Stimulated activated CD4-positive, alpha-beta T cell treated with anti-CD3 and anti-CD28 coated beads, Interleukin-15, amount 100 ng/mL, for 1 hour (primary cell): Measurements from ENCODE around the gene TRPM6.

ENCODE experiments used
- DNase-seq, 2 donors: peaks; one replicate each; pipeline ENCODE4 v3.0.0-alpha.2; 2020; ENCODE audit warnings: low read depth in 1 of 2, low spot score in 1 of 2

The TRPM6 gene

GRCh38 chr9:74777136-74777879 lies 110.4 kb downstream of the TRPM6 start:
- peak; percentile 35 to 42 for DNase-seq

GRCh38 chr9:74775396-74775795 lies 112.3 kb downstream of the TRPM6 start:
- DNase-seq: no peak

GRCh38 chr9:74773886-74774479 lies 113.7 kb downstream of the TRPM6 start:
- peak in 1 of 2 donors; percentile 51 for DNase-seq

DNA sequence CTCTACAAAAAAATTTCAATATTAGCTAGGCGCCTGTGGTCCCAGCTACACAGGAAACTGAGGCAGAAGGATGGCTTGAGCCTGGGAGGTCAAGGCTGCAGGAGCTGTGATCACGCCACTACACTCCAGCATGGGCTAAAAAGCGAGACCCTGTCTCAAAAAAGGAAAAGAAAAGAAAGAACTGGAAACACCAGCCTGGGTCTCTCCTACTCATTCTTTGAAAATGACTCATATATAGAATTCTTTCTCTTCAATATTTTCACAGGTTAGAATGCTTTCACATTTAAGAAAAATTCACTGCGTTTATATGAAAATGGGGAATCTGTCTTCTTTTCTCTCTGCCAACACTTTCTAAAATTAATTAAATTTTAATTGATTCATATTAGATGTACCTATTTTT lies 115.6 kb downstream of the TRPM6 start:
- no peak for DNase-seq

- DNase-seq: no peak
Measured at GRCh38 chr9:74771672-74772071, 116.0 kb downstream of the TRPM6 start.

GRCh38 chr9:74771262-74771585 lies 116.5 kb downstream of the TRPM6 start:
- DNase-seq: no peak

GRCh38 chr9:74770508-74771261 lies 117.0 kb downstream of the TRPM6 start:
- peak in 1 of 2 donors; percentile 21 for DNase-seq

DNA sequence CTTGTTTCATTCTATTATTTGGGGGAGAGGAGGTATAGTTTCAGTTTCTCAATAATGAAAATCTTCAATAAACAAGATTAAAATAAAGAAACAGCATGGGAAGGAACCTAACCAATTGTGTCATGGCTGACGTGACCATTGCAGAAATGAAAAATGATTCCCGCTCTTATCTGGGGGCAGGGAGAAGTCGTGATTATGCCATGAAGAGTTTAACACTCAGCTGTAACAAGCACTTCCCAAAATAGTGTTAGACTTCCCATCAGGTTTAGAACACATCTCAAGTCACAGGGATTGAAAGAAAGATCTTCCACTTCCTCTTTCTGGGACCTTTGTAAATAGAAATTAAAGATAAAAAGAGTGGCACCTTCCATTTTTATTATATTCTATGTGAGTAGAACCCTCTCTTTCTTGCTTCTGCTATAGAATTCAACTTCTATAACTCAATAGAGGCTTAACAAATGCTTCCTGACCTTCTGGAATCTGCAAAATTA lies 122.2 kb downstream of the TRPM6 start:
- DNase-seq: no peak

GRCh38 chr9:74762950-74763349 lies 124.8 kb downstream of the TRPM6 start:
- no peak for DNase-seq

GRCh38 chr9:74760031-74760700 lies 127.6 kb downstream of the TRPM6 start:
- no peak for DNase-seq

GRCh38 chr9:74755999-74756398 lies 131.7 kb downstream of the TRPM6 start:
- DNase-seq: no peak

- no peak for DNase-seq
Measured at GRCh38 chr9:74755355-74755754, 132.4 kb downstream of the TRPM6 start.

DNA sequence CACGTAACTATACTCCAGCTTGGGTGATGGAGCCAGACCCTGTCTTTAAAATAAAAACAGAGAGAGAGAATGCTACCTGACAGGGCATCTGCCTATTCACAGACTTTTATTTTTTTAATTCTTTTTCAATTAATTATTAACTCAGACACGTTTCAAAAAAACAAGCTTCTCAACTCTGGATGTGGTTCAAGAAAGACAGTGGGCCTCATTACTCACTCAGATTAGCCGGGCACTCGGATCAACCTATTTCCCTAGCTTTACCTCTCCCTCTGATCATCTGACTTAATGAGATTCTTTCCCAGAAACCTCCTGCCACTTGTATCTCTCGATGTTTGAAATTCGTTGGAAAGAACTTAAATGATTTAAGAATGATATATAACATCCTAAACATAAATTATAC lies 134.1 kb downstream of the TRPM6 start:
- DNase-seq: no peak

DNA sequence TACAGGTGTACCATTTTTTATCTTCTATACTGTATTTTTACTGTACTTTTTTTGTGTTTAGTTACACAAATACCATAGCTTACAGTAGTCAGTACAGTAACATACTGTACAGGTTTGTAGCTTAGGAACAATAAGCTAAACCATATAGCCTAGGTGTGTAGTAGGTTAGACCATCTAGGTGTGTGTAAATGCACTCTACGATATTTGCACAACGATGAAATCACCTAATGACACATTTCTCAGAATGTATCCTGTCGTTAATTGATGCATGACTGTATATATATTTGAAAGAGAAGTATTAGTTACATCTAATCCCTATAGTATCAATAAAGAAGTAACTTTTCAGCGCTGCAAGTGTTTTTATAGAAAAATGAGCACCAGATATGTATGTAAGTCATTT lies 138.8 kb downstream of the TRPM6 start:
- DNase-seq: no peak

DNA sequence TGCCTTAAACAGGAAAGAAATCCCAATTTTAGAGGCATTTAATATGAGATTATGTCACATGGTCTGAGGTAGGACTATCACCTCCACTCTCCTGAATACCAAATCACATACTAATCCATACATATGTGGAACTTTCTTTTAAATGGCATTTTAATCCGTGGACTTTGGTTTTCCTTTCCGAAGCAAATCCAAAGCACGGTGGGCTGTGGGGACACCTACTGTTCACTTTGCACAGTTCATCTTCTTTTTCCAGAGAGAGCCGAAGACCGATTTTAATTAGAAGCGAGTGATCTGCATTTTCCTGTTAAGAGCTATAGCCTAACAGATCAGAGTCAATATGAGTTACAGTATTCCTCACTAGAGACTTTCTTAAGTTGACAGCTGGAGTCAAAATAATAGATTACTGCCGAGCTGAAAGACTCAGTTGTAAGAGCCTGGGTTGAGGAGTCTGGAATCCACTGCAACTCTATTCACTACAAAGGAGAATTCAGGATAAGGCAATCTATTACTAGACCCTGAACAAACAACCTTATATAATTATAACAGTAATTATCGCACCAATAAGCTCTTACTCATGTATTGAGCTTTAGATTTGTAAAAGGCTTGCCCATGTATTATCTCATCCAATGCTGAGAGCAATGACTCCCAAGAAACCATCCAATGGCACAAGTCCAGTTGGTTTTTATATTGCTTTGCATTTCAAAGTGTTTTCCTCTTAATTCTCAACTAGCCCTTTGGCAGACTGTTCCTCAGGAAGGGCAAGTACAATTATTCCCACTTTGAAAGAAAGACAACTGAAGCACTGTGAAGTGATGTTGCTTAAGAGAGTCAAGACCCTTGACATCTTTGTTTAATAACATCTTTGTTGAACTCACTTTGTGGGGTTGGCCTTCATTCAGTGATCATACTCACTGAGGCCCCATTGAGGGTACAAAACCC lies 144.7 kb downstream of the TRPM6 start:
- DNase-seq: no peak

DNA sequence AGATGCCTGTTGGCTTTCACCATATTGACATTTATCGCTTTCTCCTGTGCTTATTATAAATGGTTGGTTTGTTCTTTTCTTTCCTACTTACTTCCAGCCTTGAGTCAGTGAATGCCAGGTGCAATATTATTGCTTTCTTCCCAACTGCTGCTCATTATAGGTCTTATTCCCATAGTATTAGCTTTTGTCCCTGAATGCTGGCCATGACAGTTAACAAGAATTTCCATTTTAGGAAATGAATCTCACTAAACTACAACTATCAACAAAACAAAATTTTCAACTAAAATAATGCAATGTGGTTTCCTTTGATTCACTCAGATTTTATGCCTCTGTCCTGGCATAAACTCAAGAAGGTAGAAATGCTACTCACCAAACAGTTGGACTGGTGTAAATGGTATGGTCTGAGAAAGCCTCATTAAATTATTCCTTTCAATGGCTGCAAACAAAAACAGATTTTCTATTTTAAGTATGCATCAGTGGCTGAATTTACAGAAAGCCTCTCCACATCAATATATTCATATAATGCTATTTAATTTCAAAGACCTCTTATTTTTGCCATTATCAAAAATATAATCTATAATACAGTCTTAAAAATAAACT lies 145.4 kb downstream of the TRPM6 start:
- DNase-seq: no peak

GRCh38 chr9:74736646-74737045 lies 151.1 kb downstream of the TRPM6 start:
- DNase-seq: no peak

DNA sequence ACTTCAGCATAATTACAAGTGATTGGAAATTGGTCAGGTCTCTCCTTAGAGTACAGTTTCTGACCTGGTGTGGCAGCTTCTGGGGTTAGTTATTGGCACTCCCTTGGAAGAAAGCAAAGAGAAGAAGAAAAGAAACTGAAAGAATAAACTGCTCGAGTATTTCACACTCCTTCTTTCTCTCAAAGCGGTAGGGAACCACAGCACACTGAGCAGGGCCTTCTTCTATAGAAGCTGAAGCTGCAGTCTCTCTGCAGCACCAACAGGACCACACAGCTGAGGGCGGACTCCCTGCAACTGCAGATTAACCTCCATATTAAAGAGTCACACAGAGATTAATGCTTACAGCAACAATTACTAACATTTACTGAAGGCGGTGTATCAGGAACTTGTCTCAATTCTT lies 152.0 kb downstream of the TRPM6 start:
- DNase-seq: no peak

DNA sequence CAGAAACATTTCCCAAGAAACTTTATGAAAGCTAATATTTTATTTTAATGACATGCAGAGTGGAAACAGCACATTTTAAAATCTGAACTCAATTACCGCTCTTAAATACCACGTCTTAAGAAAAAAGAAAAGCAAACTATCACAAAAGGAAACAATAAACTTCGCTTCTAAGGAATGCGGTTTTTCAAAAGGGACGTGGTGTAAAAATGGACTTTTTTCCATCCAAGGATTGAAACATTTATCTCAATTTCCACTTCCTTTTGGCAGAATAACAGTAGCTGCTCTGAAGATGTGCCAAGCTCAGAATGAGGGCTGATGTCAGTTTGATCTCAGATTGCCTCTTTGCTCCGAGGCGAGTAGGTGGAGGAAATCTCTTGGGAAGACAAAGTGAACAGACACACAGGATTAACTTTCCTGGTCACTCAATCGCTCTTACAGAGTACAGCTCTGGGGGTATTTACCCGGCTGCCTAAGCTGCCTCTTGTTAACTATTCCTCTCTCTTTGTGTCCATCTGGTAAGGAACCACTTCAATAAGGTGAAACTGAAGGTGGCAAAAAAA lies 158.5 kb downstream of the TRPM6 start:
- no peak for DNase-seq

DNA sequence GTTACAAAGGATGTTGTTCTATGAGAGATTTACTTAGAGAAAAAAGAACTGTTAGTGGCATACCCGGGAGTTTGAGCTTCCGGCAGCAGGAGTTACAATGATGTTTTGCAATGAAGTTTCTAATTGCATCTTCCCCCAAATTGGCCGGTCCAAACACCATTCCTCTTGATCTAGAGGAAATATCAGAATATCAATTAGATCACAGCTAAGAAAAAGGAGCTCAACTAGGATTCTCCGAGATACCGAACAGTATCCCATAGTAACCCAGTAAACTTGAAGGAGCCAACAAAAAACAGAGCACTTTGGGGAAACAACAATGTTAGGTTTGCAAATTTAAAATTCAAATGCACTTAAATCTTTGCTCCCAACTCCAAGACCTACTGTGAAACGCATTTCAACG lies 159.5 kb downstream of the TRPM6 start:
- no peak for DNase-seq
